Cardiac muscle cell (in vitro differentiated cells and primary cell): ENCODE results near the gene CYP8B1. TPM values are rescaled to one million over a fixed set of nuclear protein-coding genes. Genes with fewer than 3 reads are reported as not detected.

ENCODE experiments used
- DNase-seq, 2 donors: peaks; one replicate each; pipeline versions ENCODE4 v3.0.0 to v3.0.0-alpha.2; 2010 to 2017; ENCODE audit warnings: low read depth in 1 of 2, low spot score in 1 of 2
- H3K27ac ChIP-seq: fragments of 200-600 bp; sonication (generic); 2 replicates; pipeline ENCODE4 v1.5.1; 2016
- H3K27me3 ChIP-seq: fragments of 200-600 bp; sonication (generic); 2 replicates; pipeline ENCODE4 v1.6.0; 2016; ENCODE audit warnings: control low read depth
- H3K36me3 ChIP-seq: fragments of 200-600 bp; sonication (generic); 2 replicates; pipeline ENCODE4 v1.5.1; 2016; ENCODE audit warnings: control low read depth
- H3K4me1 ChIP-seq: fragments of 200-600 bp; sonication (generic); 2 replicates; pipeline ENCODE4 v1.8.1; 2017; ENCODE audit warnings: low read depth, mild to moderate bottlenecking, mixed run types
- H3K4me3 ChIP-seq: fragments of 200-600 bp; sonication (generic); 2 replicates; pipeline ENCODE4 v1.5.1; 2016; ENCODE audit warnings: mild to moderate bottlenecking
- H3K9me3 ChIP-seq: fragments of 200-600 bp; sonication (generic); 2 replicates; pipeline ENCODE4 v1.5.1; 2017; ENCODE audit warnings: low read depth, mild to moderate bottlenecking, control low read depth
- polyA plus RNA-seq: library from polyadenylated mRNA; unstranded; fragments of >200 nt; fragmentation: Nextera tagmentation; extraction: Ambion mirVana; gene quantifications from 2 replicates; pipeline ENCODE4 v1.2.1, GENCODE V29; 2016
- total RNA-seq: library from RNA; depleted of rRNA; stranded (reverse); fragments of >200 nt; gene quantifications from 2 replicates; pipeline ENCODE4 v1.2.3, GENCODE V29; 2016
- TF ChIP-seq, protein P1 (sequence below): IDR thresholded peaks from 2 replicates; pipeline ENCODE4 v1.5.1; 2012; ENCODE audit warnings: low read depth, mild to moderate bottlenecking, low read length

The CYP8B1 gene
- total and polyA plus RNA-seq, 2 experiments from 2014 or later = not detected

DNA sequence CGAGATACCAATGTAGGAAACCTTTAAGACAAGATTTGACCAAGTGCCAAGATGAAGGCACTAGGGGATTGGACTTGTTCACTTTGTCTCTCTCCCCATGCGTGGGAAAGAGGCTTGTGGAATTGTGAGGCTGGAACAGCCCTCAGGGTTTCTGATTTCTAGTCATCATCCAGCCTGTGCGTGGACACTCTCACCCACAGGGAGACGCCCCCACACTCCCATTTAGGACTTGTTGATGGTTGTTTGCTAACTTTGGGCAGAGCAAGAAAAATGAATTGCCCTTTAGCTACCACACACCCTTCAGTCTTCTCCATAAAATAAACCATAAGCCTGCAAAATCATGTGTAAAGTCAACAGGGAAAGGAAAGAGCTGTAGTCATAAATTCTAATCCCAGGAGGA is 48.0 kb downstream of the CYP8B1 start:
- Histone ChIP-seq H3K9me3 (no peaks in the 10 kb centered on the region), H3K4me1 (no peaks in the 10 kb centered on the region), H3K27me3 (no peaks in the 10 kb centered on the region), H3K27ac (no peak overlapping the region), H3K4me3 (no peak overlapping the region), H3K36me3 (no peaks in the 10 kb centered on the region)
- TF ChIP-seq, protein P1, sequence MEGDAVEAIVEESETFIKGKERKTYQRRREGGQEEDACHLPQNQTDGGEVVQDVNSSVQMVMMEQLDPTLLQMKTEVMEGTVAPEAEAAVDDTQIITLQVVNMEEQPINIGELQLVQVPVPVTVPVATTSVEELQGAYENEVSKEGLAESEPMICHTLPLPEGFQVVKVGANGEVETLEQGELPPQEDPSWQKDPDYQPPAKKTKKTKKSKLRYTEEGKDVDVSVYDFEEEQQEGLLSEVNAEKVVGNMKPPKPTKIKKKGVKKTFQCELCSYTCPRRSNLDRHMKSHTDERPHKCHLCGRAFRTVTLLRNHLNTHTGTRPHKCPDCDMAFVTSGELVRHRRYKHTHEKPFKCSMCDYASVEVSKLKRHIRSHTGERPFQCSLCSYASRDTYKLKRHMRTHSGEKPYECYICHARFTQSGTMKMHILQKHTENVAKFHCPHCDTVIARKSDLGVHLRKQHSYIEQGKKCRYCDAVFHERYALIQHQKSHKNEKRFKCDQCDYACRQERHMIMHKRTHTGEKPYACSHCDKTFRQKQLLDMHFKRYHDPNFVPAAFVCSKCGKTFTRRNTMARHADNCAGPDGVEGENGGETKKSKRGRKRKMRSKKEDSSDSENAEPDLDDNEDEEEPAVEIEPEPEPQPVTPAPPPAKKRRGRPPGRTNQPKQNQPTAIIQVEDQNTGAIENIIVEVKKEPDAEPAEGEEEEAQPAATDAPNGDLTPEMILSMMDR = no peak
- no peak for DNase-seq

DNA sequence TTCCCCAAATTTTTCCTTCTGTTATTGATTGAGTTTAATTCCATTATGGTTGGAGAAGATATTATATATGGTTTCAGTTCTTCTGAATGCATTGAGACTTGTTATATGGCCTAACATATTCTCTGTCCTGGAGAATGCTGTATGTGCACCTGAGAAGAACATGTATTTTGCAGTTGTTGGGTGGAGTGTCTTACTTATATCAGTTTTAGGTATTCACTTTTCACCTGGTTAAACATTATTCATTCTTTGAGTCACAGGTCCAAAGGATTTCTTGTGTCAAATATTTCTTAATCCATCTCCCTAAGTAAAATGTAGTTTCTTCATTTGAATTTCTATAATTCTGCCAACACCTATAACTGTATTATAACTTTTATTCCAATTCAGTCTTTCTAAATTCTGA is 48.7 kb downstream of the CYP8B1 start:
- DNase-seq = no peak
- H3K4me1 ChIP-seq = no peaks in the 10 kb centered on the region
- no peaks in the 10 kb centered on the region for H3K36me3 ChIP-seq
- TF ChIP-seq, protein P1 = no peak
- H3K9me3 ChIP-seq = no peaks in the 10 kb centered on the region
- H3K4me3 ChIP-seq = no peak overlapping the region
- H3K27me3 ChIP-seq = no peaks in the 10 kb centered on the region
- H3K27ac ChIP-seq = no peak overlapping the region

DNA sequence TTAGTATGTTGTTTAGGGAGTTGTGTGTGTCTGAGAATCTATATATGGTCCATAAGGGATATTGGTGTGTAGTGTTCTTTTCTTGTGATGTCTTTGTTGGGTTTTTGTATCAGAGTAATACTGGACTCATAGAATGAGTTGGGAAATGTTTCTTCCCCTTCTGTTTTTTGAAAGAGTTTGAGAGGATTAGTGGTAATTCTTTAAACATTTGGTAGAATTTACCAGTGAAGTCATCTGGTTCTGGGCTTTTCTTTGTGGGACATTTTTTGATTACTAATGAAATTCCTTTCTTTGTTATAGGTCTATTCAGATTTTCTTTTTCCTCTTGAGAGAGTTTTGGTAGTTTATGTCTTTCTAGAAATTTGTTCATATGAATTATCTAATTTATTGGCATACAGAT is 49.5 kb downstream of the CYP8B1 start:
- no peak overlapping the region for H3K27ac ChIP-seq
- TF ChIP-seq, protein P1 = no peak
- no peak for DNase-seq

DNA sequence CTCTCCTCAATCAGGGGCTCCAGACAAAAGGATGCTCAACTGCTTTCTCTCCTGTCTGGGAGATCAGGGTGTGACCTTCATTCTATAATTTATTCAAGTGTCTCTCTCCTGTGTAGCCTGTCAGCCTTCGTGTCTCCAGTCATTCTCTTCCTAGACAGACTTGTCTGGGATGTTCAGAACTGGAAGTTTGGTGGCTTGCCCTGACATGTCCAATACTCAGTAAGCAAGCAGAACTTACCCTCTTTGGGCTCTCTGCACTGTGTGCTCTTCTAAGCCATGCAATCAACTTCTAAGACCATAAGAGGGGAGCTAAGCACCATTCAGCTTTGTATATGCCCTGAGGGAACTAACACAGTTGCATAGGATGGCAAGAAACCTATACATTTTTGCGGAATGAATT is 52.3 kb downstream of the CYP8B1 start:
- no peak for DNase-seq
- Histone ChIP-seq H3K27ac (peak overlapping the region; percentile 54), H3K4me3 (no peak overlapping the region), H3K9me3 (no peaks in the 10 kb centered on the region), H3K27me3 (no peaks in the 10 kb centered on the region), H3K36me3 (no peaks in the 10 kb centered on the region), H3K4me1 (peaks cover 4% of the 10 kb centered on the region)
- TF ChIP-seq, protein P1 = no peak

More for the DNA sequence above, 49.5 kb downstream of the CYP8B1 start:
- Histone ChIP-seq H3K27me3 (no peaks in the 10 kb centered on the region), H3K4me3 (no peak overlapping the region), H3K36me3 (no peaks in the 10 kb centered on the region), H3K9me3 (no peaks in the 10 kb centered on the region), H3K4me1 (no peaks in the 10 kb centered on the region)

DNA sequence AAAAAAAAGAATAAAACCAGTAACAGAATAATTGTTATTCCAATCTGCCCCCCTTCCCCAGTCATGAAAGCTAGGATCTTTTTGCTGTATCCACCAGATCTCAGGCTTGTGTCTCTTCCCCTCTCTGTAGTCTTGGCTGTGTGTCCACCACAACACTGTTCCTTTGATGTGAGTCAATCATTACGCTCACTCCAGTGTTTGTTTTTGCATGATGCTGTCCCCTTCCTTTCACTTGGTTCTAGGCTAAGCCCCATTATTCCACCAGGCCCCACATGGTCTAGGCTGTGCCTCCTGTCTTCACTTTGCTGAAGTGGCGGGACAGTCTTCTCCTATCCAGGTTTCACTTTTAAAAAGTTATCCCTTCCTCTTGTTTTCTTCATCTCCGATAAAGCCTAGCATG is 52.9 kb downstream of the CYP8B1 start:
- H3K27me3 ChIP-seq = no peaks in the 10 kb centered on the region
- DNase-seq = no peak
- H3K36me3 ChIP-seq = no peaks in the 10 kb centered on the region
- H3K9me3 ChIP-seq = no peaks in the 10 kb centered on the region
- H3K4me3 ChIP-seq = no peak overlapping the region
- TF ChIP-seq, protein P1 = no peak
- H3K27ac ChIP-seq = peak overlapping the region; percentile 54
- peaks cover 4% of the 10 kb centered on the region for H3K4me1 ChIP-seq

Other genes with a start within 250 kb of the CYP8B1 start
- gene ZBTB47, start 222.2 kb downstream of the CYP8B1 start, total RNA-seq = 20.0 and 30.1 TPM in 2 replicates
- gene ZBTB47, start 222.2 kb downstream of the CYP8B1 start, polyA plus RNA-seq = 4.1 and 5.4 TPM in 2 replicates
- gene KLHL40, start 190.3 kb downstream of the CYP8B1 start, total RNA-seq = 0.14 and 0.39 TPM in 2 replicates
- gene KLHL40, start 190.3 kb downstream of the CYP8B1 start, polyA plus RNA-seq = 0.39 and 0.66 TPM in 2 replicates
- 4.6 and 7.8 TPM in 2 replicates for gene HHATL, start 173.1 kb downstream of the CYP8B1 start, total RNA-seq
- 8.1 and 17.4 TPM in 2 replicates for gene HHATL, start 173.1 kb downstream of the CYP8B1 start, polyA plus RNA-seq
- gene CCDC13, start 102.6 kb downstream of the CYP8B1 start, total RNA-seq = 1.5 and 3.3 TPM in 2 replicates
- gene CCDC13, start 102.6 kb downstream of the CYP8B1 start, polyA plus RNA-seq = 2.8 and 3.1 TPM in 2 replicates
- gene HIGD1A, start 71.4 kb downstream of the CYP8B1 start, total RNA-seq = 121 and 167 TPM in 2 replicates
- gene HIGD1A, start 71.4 kb downstream of the CYP8B1 start, polyA plus RNA-seq = 352 and 445 TPM in 2 replicates
- 0.15 and 0.35 TPM in 2 replicates for gene ACKR2, start 66.4 kb downstream of the CYP8B1 start, total RNA-seq
- gene ACKR2, start 66.4 kb downstream of the CYP8B1 start, polyA plus RNA-seq = 2.8 and 3.6 TPM in 2 replicates
- 0.14 and 0.21 TPM in 2 replicates for gene ZNF662, start 30.3 kb upstream of the CYP8B1 start, total RNA-seq
- 0.04 TPM in 1 of 2 replicates, not detected in the other for gene ZNF662, start 30.3 kb upstream of the CYP8B1 start, polyA plus RNA-seq
- 0.78 and 0.80 TPM in 2 replicates for gene GASK1A, start 103.4 kb upstream of the CYP8B1 start, total RNA-seq
- 0.22 and 0.66 TPM in 2 replicates for gene GASK1A, start 103.4 kb upstream of the CYP8B1 start, polyA plus RNA-seq
- 22.4 and 32.7 TPM in 2 replicates for gene POMGNT2, start 230.2 kb upstream of the CYP8B1 start, total RNA-seq
- 18.4 and 28.0 TPM in 2 replicates for gene POMGNT2, start 230.2 kb upstream of the CYP8B1 start, polyA plus RNA-seq